K562 (cell line): ENCODE results near the gene NIFK. TPM values are rescaled to one million over a fixed set of nuclear protein-coding genes. Genes with fewer than 3 reads are reported as not detected.

Experiments
- ATAC-seq: fragments of 200-7000 bp; cut with Tn5 transposase; 3 replicates; pipeline ENCODE4 v1.9.1; 2020; ENCODE audit warnings: moderate library complexity
- BruUV-seq: library from RNA; stranded (reverse); fragments of 400-500 nt; replicated peaks from 2 replicates; lab custom pipeline; 2021; lab: Mats Ljungman, UMichigan
- CTCF ChIA-PET: fragments of 300-600 bp; formaldehyde crosslinking; extraction: SDS; loops from one replicate; lab custom pipeline; 2021; ENCODE audit warnings: low intra/inter-chr PET ratio; lab: Yijun Ruan, JAX
- POLR2A ChIA-PET: fragments of 300-600, 350-650 bp; sonication (Branson Sonifier 250); formaldehyde crosslinking; extraction: SDS; loops from one replicate; lab custom pipeline; 2021; ENCODE audit warnings: antibody characterized with exemption, inconsistent platforms; lab: Yijun Ruan, JAX
- DNase-seq, 4 experiments: peaks; one replicate each; pipeline versions ENCODE4 v3.0.0 to v3.0.0-alpha.2; 2011 to 2018; ENCODE audit warnings: low spot score in 3 of 4, mixed read lengths in 3 of 4; ENCODE audit errors: extremely low read depth in 1 of 4
- FAIRE-seq: peaks from 2 replicates; lab custom pipeline; 2011; peaks lifted over from hg19 to GRCh38; lab: Jason Lieb, UNC
- H2AFZ ChIP-seq: 2 replicates; pipeline ENCODE4 v1.6.0; 2011; ENCODE audit warnings: low read depth, low read length, control low read depth, inconsistent platforms
- H3K27ac ChIP-seq: fragments of 200-600 bp; 3 replicates; pipeline ENCODE4 v1.8.0; 2011; ENCODE audit warnings: low read depth, mild to moderate bottlenecking, control low read depth, inconsistent platforms, low read length, moderate library complexity, mixed read lengths; ENCODE audit errors: extremely low read depth
- H3K27me3 ChIP-seq, 2 experiments: fragments of 300-600 bp in 1 of 2; 2 replicates in 1 of 2; 3 replicates in 1 of 2; pipeline versions ENCODE4 v1.6.0 to v1.8.0; 2011; ENCODE audit warnings: inconsistent platforms in 2 of 2, low read length in 2 of 2, mild to moderate bottlenecking in 1 of 2, mixed read lengths in 1 of 2, moderate library complexity in 1 of 2; ENCODE audit not compliant: control insufficient read depth in 2 of 2, insufficient read depth in 2 of 2
- H3K36me3 ChIP-seq: fragments of 300-600 bp; 3 replicates; pipeline ENCODE4 v1.8.0; 2011; ENCODE audit warnings: mild to moderate bottlenecking, low read length, inconsistent platforms; ENCODE audit not compliant: control insufficient read depth, insufficient read depth
- H3K4me1 ChIP-seq, 2 experiments: fragments of 200-600 bp in 1 of 2; replicated peaks in 1 of 2; 2 replicates in 1 of 2; 3 replicates in 1 of 2; pipeline versions ENCODE4 v1.5.1 to v1.8.0; 2011; ENCODE audit warnings: inconsistent platforms in 2 of 2, low read length in 2 of 2, mild to moderate bottlenecking in 1 of 2, mixed read lengths in 1 of 2, moderate library complexity in 1 of 2; ENCODE audit not compliant: control insufficient read depth in 2 of 2, insufficient read depth in 2 of 2
- H3K4me2 ChIP-seq: 2 replicates; pipeline ENCODE4 v1.6.1; 2011; ENCODE audit warnings: low read length, control low read depth, inconsistent platforms, mixed read lengths; ENCODE audit not compliant: insufficient read depth
- H3K4me3 ChIP-seq: fragments of 200-600 bp; sonication (generic), shearing (Covaris generic); 2 replicates; pipeline ENCODE4 v1.5.1; 2016; ENCODE audit warnings: control low read depth, inconsistent platforms
- H3K79me2 ChIP-seq: fragments of 200-600 bp; 3 replicates; pipeline ENCODE4 v1.8.0; 2011; ENCODE audit warnings: low read length, inconsistent platforms; ENCODE audit not compliant: control insufficient read depth, insufficient read depth
- H3K9ac ChIP-seq, 2 experiments: 2 replicates each; pipeline versions ENCODE4 v1.6.0 to v1.6.1; 2011; ENCODE audit warnings: low read depth in 2 of 2, low read length in 2 of 2, control low read depth in 1 of 2, inconsistent platforms in 1 of 2, mild to moderate bottlenecking in 1 of 2, mixed read lengths in 1 of 2; ENCODE audit not compliant: insufficient read depth in 1 of 2
- H3K9me1 ChIP-seq: one replicate; pipeline ENCODE4 v1.6.0; 2011; ENCODE audit warnings: inconsistent platforms, mild to moderate bottlenecking, low read length, moderate library complexity; ENCODE audit not compliant: control insufficient read depth, insufficient read depth
- H3K9me3 ChIP-seq: replicated peaks from 2 replicates; pipeline ENCODE4 v1.5.1; 2011; ENCODE audit warnings: low read depth, low read length, inconsistent platforms; ENCODE audit not compliant: control insufficient read depth, insufficient read depth
- H4K20me1 ChIP-seq: replicated peaks from 2 replicates; pipeline ENCODE4 v1.6.1; 2011; ENCODE audit warnings: low read length, inconsistent platforms, mixed read lengths; ENCODE audit not compliant: control insufficient read depth, insufficient read depth
- ATF2 ChIP-seq: sonication (generic); formaldehyde crosslinking; IDR thresholded peaks from 2 replicates; pipeline ENCODE4 v1.8.1; 2022; ENCODE audit warnings: missing genetic modification reagents
- CCAR2 ChIP-seq: fragments of 200-400 bp; formaldehyde crosslinking; IDR thresholded peaks from 2 replicates; pipeline ENCODE4 v1.6.1; 2017; ENCODE audit warnings: mild to moderate bottlenecking, low read depth, low read length
- ETV6 ChIP-seq, 3 experiments: fragments of 150-350 bp in 1 of 3; sonication (generic) in 1 of 3; formaldehyde crosslinking in 1 of 3; IDR thresholded peaks; 2 replicates each; pipeline versions ENCODE4 v1.6.1 to v1.8.0; 2014 to 2022; ENCODE audit warnings: borderline replicate concordance in 2 of 3, low read depth in 2 of 3, antibody characterized with exemption in 1 of 3, low read length in 1 of 3, mild to moderate bottlenecking in 1 of 3, missing genetic modification reagents in 1 of 3
- NONO ChIP-seq, 2 experiments: fragments of 200-400 bp in 1 of 2; fragments of 450-650 bp in 1 of 2; formaldehyde crosslinking in 1 of 2; IDR thresholded peaks; 2 replicates each; pipeline ENCODE4 v1.6.1; 2017; ENCODE audit warnings: low read depth in 2 of 2, mild to moderate bottlenecking in 2 of 2, moderate library complexity in 2 of 2, low read length in 1 of 2
- NR4A1 ChIP-seq, 2 experiments: fragments of 250-450 bp in 1 of 2; fragments of 450-650 bp in 1 of 2; sonication (Bioruptor Pico) in 1 of 2; IDR thresholded peaks; 2 replicates each; pipeline versions ENCODE4 v1.4.0 to v1.6.1; 2016 to 2020; ENCODE audit warnings: mild to moderate bottlenecking in 2 of 2, missing compliant biosample characterization in 1 of 2, missing genetic modification characterization in 1 of 2, moderate library complexity in 1 of 2
- TBL1XR1 ChIP-seq, 2 experiments: IDR thresholded peaks; 2 replicates each; pipeline ENCODE4 v1.6.1; 2012; ENCODE audit warnings: improper control_type of control experiment in 2 of 2, low read length in 2 of 2, mild to moderate bottlenecking in 1 of 2
- TCFL5 ChIP-seq: fragments of 250-450 bp; sonication (Bioruptor Pico); conservative IDR thresholded peaks from 2 replicates; pipeline ENCODE4 v1.6.1; 2021; ENCODE audit warnings: mild to moderate bottlenecking, moderate library complexity, matching md5 sums
- XRCC5 ChIP-seq: fragments of 200-400 bp; formaldehyde crosslinking; IDR thresholded peaks from 2 replicates; pipeline ENCODE4 v1.6.1; 2017; ENCODE audit warnings: low read depth, mild to moderate bottlenecking, low read length
- ZFPM2 ChIP-seq: fragments of 250-450 bp; sonication (Bioruptor Pico); IDR thresholded peaks from 2 replicates; pipeline ENCODE4 v1.5.1; 2022; ENCODE audit warnings: mild to moderate bottlenecking
- ZKSCAN8 ChIP-seq: fragments of 200-800 bp; sonication (Bioruptor generic); IDR thresholded peaks from 2 replicates; pipeline ENCODE4 v1.6.1; 2016; ENCODE audit warnings: missing genetic modification characterization, missing compliant biosample characterization
- ZNF280B ChIP-seq: fragments of 250-450 bp; sonication (Bioruptor Pico); IDR thresholded peaks from 2 replicates; pipeline ENCODE4 v1.5.1; 2021; ENCODE audit warnings: mild to moderate bottlenecking
- WGBS: fragments of 100-300 bp; shearing (Covaris generic); methylation state at CpG from one replicate; pipeline ENCODE4 v1.1.6; 2016; ENCODE audit warnings: low coverage, mixed read lengths; ENCODE audit not compliant: insufficient coverage; ENCODE audit errors: missing lambda C conversion rate; 5-methylcytosine and 5-hydroxymethylcytosine counted together
- in situ Hi-C: fragments of 300-500 bp; cut with MboI; formaldehyde crosslinking; loops from 4 replicates; pipeline ENCODE4 v1.15.0; 2018; ENCODE audit warnings: inconsistent platforms, mixed read lengths
- intact Hi-C: fragments of 100-400 bp; cut with micrococcal nuclease; formaldehyde crosslinking; loops from 2 replicates; pipeline ENCODE4 v1.14.2; 2022
- polyA plus RNA-seq, 8 experiments: library from polyadenylated mRNA; depleted of rRNA in 4 of 8; stranded (reverse) in 5 of 8; unstranded in 3 of 8; fragments of >200 nt; fragmentation: Nextera tagmentation in 2 of 8; fragmentation: Illumina TruSeq in 1 of 8; extraction: Ambion mirVana in 2 of 8; extraction: Trizol in 1 of 8; gene quantifications; 2 replicates each; pipeline versions ENCODE4 v1.2.1 to v1.2.3, GENCODE V29; 2011 to 2014; ENCODE audit warnings: inconsistent platforms in 1 of 8, missing spikeins in 1 of 8
- total RNA-seq, 7 experiments: library from RNA; depleted of rRNA in 6 of 7; stranded (reverse); fragments of >200 nt in 6 of 7; fragmentation: Illumina TruSeq in 2 of 7; extraction: Trizol in 2 of 7; gene quantifications; 2 replicates each; pipeline versions ENCODE4 v1.2.1 to v1.2.3, GENCODE V29; 2011 to 2021; ENCODE audit warnings: low replicate concordance in 1 of 7

NIFK gene
- total and polyA plus RNA-seq, 9 of the 15 experiments (the other 6 are each of a cell fraction or from before 2014, with no cell fraction given): 60.2 to 426 (median 183) TPM

GRCh38 chr2:121709776-121710469, 26.8 kb downstream of the NIFK start:
- Histone ChIP-seq H3K27ac (no peak overlapping the region), H3K4me2 (no peak overlapping the region), H3K4me1 (peaks cover 0 to 3% of the 10 kb centered on the region in 2 experiments; a peak in 2 of 5 replicates), H4K20me1 (no peaks in the 10 kb centered on the region), H3K79me2 (no peaks in the 10 kb centered on the region), H3K4me3 (no peak overlapping the region), H2AFZ (no peak overlapping the region), H3K9ac (no peak overlapping the region), H3K36me3 (no peaks in the 10 kb centered on the region), H3K9me1 (no peaks in the 10 kb centered on the region), H3K27me3 (peaks cover 3 to 9% of the 10 kb centered on the region in 2 experiments; a peak in 2 of 5 replicates), H3K9me3 (no peaks in the 10 kb centered on the region)
- intact Hi-C loops: loop anchor here (1.0 to 10.0 kb wide), 2 partner anchors 13 to 625 kb away; no protein-coding TSS in a partner anchor
- FAIRE-seq (no peak), ATAC-seq (no peak), DNase-seq (peak in 1 of 4 experiments; percentile 1)
- no TSS peak for BruUV-seq
- ChIA-PET POLR2A (no interaction called here), CTCF (no interaction called here)
- WGBS: 14% methylated on average over 11 of the region's 11 CpGs
- in situ Hi-C loops: no loop called here
- TF ChIP-seq ZKSCAN8: no peak
- no peak for TF ChIP-seq ETV6 (IDR thresholded peaks at IDR 0.05; ENCODE audit: borderline replicate concordance in 1 of 2, low read depth in 2 of 2, low read length in 1 of 2)
- TF ChIP-seq ETV6 (CRISPR knock-in tag; IDR thresholded peaks at IDR 0.05; ENCODE audit: borderline replicate concordance): no peak
- no peak for TF ChIP-seq XRCC5

DNA sequence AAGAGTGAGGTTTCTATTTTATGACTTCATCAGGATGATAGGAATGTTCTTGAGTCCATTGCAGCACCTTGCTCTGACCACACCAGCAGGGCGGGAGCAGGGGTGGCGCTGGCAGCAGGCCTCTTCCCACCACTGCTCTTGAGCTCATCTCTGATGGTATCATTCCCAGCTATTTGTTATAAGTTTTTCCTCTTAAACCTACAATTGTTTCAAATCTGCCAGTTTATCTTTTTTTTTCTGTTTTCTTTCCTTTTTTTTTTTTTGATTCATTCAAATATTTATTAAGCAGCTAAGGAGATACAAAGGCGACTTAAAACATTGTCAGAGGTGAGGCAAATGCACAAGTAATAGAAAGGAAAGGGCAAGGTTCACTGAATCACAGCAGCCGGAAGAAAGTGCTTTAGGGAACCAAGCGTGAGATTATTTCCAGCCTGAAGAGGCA, 28.7 kb downstream of the NIFK start:
- H3K4me3 ChIP-seq: no peak overlapping the region
- no peak for TF ChIP-seq NONO (IDR thresholded peaks at IDR 0.05; ENCODE audit: low read depth in 2 of 2, low read length in 1 of 2)
- no peak for TF ChIP-seq TBL1XR1 (IDR thresholded peaks at IDR 0.05; ENCODE audit: low read length in 2 of 2)
- no peak for TF ChIP-seq ZFPM2 (CRISPR knock-in tag)
- TF ChIP-seq NR4A1 (CRISPR knock-in tag; IDR thresholded peaks at IDR 0.05): no peak
- no peak for TF ChIP-seq NR4A1 (tag; IDR thresholded peaks at IDR 0.05)
- no peak for TF ChIP-seq CCAR2
- no peak for TF ChIP-seq TCFL5 (CRISPR knock-in tag)
- TF ChIP-seq ZNF280B (CRISPR knock-in tag): no peak
- no peak for TF ChIP-seq ATF2

More for the DNA sequence above, 28.7 kb downstream of the NIFK start:
- H3K4me2 ChIP-seq: no peak overlapping the region
- no peak overlapping the region for H3K27ac ChIP-seq
- ChIA-PET POLR2A (interaction anchor here (0.8 kb wide), 1 partner anchor 177 kb away, joined by 3 read pairs; no protein-coding TSS in a partner anchor), CTCF (no interaction called here)
- H3K27me3 ChIP-seq: peaks cover 3 to 9% of the 10 kb centered on the region in 2 experiments; a peak in 2 of 5 replicates
- no peaks in the 10 kb centered on the region for H3K79me2 ChIP-seq
- FAIRE-seq (no peak), DNase-seq (no peak), ATAC-seq (peak; percentile 79)
- in situ Hi-C loops (no loop called here), intact Hi-C loops (no loop called here)
- no peaks in the 10 kb centered on the region for H4K20me1 ChIP-seq
- H3K9ac ChIP-seq: no peak overlapping the region
- 23% methylated on average over 5 of the region's 5 CpGs for WGBS
- no peaks in the 10 kb centered on the region for H3K9me3 ChIP-seq
- BruUV-seq: no TSS peak
- H3K36me3 ChIP-seq: no peaks in the 10 kb centered on the region
- H2AFZ ChIP-seq: 0 out of 2 replicates have a peak overlapping the region, but pooled peaks have one; percentile 19
- H3K4me1 ChIP-seq: peaks cover 0 to 3% of the 10 kb centered on the region in 2 experiments; a peak in 2 of 5 replicates
- no peaks in the 10 kb centered on the region for H3K9me1 ChIP-seq
